GM18861 (cell line): ENCODE results near the gene GSG1L.
"Not testable (repeated sequence)": the region's sequence is repeated elsewhere in the genome, so short reads cannot be mapped to it uniquely, and the experiment has no call there.

Source experiments
- ATAC-seq: cut with Tn5 transposase; IDR thresholded peaks from one replicate; pipeline ENCODE4 v1.9.1; 2021; ENCODE audit not compliant: unreplicated experiment

The GSG1L gene

DNA sequence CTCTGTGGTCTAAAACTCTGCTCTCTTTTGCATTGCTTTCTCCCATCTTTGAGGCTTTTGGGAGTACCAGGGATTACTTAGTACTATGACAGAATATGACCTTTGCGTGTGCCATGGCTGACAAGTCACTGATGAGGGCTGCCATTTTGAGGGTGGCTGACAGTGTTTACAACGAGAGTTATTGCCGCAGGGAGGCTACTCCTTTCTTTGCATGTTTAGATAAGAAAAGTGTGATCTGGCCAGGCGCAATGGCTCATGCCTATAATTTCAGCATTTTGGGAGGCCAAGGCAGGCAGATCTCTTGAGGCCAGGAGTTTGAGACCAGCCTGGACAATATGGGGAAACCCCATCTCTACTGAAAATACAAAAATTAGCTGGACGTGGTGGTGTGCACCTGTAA, 77.5 kb downstream of the GSG1L start:
- no peak for ATAC-seq

DNA sequence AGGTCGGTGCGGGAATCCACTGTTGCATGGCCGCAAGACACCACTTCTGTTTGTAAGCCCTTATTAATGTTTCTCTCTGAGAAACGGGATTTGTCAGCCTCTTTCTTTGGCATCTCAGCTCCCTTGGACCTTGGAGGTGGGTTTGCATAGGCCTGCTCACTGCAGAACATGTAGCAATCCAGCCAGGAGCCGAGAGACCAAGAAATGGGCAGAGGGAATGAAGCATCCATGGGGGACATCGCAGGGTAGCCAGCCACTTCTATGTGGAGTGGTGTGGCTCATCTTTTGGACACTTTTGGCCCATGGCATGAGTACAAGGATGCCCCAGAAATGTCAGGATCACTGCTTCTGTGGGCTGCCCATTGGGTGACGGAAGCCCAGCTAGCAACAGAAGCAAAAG, 79.4 kb downstream of the GSG1L start:
- no peak for ATAC-seq

DNA sequence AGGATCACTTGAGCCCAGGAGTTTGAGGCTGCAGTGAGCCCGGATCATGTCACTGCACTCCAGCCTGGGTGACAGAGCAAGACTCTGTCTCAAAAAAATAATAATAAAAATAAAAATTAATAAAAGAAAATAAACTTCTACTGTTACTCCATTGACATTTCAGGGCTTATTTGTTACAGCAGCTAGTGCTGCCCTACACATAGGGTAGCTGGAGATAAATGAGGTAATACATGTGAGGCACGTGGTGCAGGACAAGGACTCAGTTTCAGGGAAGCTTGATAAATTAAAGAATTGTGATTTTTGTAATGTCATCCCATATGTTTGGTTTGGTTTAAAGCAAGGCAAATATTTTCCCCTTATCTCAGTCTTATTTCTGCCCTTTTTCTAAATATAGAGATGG, 80.3 kb downstream of the GSG1L start:
- ATAC-seq = no peak

DNA sequence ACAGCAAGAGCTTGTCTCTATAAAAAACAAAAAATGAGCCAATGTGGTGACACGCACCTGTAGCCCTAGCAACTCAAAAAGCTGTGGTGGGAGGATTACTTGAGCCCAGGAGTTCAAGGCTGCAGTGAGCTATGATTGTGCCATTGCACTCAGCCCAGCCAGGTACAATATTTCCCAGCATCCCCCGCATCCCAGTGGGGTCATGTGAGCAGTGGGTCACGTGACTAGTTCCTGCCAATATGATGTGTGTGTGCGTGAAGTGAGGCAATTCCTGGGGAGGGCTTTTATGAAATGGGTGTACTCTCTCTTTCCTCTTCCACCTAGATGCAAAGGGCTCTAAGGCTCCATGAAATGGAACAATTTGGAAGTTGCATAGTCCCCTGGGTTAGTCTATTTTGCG, 81.3 kb downstream of the GSG1L start:
- no peak for ATAC-seq

DNA sequence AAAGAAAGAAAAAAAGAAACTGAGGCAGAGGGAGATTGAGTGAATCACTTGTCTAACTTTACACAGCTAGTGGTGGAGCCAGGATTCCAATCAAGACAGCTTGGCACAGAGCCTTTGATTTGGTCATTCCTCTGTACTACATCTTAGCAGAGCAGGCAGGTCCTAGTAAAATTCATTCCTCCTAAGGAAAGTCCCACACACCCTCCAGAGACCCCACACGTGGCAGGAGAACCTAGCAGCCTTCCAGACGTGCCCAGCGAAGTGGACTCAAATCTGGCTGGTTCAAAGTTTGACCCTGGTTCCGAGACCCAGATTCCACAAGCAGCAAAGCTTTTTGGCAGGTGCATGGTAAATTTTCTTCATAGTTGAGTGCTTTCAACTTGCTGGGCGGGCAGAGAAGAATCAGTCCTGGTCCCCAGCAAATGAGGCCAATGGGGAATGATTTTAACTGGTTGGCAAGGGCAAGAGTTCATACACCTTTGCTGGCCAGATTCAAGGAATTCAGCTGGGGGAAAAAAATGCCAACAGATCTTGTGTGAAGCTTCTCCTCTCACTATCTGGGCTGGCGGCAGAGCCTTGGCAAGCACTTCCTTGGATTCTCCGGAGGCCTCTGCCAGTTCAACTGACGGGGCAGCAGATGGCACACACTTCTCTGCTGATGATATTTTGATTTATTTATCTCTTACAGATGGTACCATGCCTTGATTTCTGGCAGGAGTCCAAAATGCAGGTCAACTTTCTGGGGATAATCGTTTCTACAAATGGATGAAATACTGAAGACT, 82.4 kb downstream of the GSG1L start:
- ATAC-seq = no peak

DNA sequence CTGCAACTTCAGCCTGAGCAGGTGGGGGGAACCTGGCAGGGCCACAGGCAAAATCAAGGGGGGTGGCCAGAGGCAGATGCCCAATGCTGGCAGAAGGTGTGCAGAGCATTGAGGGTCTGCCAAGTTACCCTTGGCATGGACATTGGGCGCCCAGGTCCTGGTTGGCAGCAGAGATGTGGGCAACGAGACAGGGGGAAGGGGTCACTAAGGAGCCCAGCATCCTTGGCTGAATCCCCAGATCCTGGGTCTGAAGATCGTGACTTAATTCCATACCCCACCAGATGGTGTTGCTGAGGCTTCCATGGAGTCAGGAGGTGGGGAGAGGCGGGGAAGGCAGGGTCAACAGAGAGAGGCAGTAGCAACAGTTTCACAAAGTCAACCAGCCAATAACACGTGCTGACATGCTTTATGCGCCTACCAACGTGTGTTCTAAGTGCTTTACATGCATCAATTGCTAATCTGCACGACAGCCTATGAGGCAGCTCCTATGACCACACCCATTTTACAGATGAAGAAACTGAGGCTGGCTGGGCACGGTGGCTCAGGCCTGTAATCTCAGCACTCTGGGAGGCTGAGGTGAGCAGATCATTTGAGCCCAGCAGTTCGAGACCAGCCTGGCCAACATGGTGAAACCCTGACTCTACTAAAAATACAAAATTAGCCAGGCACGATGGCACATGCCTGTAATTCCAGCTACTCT, 83.3 kb downstream of the GSG1L start:
- no peak for ATAC-seq

DNA sequence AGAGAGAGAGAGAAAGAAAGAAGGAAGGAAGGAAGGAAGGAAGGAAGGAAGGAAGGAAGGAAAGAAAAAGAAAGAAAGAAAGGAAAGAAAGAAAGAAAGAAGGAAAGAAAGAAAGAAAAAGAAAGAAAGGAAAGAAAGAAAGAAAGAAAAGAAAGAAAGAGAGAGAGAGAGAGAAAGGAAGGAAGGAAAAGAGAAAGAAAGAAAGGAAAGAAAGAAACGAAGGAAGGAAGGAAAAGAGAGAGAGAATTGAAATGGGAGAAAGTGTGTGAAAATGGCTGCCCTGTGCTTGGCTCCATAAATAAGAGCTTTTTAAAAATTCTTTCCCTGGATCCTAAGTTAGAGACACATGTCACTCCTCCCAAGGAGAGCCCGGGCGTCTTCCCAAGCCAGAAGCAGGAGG, 83.8 kb downstream of the GSG1L start:
- not testable (repeated sequence) for ATAC-seq

DNA sequence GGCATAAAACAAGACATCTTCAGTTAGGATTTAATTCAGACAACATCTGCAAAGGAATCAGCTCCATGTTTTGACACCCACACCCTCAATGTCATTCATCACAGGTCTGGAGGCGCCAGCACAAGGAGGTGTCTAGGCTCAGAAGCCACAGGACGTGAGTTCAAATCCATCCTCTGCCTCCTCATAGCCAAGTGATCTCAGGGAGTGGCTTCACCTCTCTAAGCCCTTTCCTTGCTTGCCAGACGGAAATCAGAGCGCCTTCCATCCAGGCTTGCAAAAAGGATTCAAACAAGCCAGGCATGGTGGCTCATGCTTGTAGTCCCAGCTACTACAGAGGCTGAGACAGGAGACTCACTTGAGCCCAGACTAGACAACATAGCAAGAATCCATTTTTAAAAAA, 84.6 kb downstream of the GSG1L start:
- no peak for ATAC-seq

DNA sequence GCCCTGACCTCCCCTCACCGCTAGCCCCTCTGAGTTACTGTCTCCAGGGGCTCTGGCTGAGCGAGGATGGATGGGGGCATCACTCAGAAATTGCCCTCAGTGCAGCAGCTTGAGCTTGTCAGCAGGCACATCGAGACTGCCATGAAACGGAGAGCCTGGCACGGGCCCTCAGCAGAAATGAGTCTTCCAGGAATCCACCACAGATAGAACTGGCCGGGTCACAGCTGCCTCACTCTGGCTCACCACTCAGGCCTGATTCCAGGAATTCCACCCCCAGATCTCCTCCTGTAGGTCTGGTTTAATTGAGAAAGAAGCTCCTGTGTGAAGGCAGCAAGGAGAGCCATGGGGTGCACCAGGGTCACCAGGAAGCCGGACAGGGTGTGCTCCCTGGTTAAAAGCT, 85.5 kb downstream of the GSG1L start:
- no peak for ATAC-seq

DNA sequence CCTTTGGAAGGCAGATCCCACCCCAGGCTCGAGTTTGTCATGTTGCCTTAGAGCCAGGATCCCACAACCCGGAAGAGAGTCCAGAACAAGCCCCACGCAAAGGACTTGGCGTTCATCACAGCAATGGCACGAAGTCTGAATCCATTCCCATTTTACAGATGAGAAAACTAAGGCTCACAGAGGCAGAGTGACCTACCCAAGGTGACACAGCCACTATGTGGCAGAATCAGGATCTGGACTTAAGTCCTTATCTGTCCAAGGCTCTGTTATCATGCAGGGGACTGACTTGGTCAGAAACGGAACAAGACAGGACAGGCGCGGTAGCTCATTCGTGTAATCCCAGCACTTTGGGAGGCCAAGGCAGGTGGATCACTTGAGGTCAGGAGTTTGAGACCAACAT, 86.5 kb downstream of the GSG1L start:
- no peak for ATAC-seq

DNA sequence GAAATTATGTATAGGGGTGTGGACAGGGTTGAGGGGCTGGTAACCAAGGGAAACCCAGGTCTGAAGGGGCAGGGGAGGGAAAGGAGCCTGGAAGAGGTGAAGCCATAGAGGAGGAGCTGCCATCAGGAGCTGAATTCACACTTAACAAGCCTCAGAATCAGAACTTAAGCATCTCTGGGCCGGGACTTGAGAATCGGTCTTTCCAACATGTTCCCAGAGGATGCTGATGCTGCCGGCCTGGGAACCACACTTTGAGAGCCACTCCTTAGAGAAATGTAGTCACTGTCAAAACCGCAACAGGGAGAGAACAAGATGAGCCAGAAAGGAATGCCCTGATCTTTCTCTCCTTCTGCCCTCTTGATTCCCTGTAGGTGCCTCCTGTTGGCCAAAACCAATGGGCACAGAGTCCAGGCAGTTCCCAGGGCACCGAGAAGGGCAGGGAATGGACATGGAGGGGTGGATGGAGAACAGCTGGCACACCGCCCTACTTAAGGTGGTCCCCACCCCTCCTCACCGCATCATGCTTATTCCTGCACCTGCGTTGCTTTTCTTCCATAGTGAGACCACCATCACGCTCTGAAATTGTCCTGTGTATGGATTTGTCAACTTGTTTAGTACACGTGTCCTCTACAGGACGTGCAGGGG, 88.5 kb downstream of the GSG1L start:
- ATAC-seq = no peak

DNA sequence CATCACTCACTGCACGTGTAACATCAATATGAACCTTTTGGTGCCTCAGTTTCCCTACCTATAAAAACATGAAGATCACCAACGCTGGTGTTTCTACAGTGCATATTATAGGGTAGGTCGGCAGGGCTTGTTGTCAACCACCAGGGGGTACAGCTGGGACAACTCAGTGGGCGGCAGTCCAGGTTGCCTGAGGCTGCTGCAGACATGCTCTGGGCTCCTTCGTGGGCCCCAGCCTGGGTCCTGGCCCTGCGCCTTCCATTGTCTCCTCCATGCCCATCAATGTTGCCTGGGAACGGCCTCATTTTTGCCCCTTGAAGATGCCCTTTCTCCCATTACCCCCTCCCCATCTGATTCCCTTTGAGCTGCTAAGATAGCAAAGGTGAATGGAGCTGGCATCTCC, 89.8 kb downstream of the GSG1L start:
- ATAC-seq = no peak

DNA sequence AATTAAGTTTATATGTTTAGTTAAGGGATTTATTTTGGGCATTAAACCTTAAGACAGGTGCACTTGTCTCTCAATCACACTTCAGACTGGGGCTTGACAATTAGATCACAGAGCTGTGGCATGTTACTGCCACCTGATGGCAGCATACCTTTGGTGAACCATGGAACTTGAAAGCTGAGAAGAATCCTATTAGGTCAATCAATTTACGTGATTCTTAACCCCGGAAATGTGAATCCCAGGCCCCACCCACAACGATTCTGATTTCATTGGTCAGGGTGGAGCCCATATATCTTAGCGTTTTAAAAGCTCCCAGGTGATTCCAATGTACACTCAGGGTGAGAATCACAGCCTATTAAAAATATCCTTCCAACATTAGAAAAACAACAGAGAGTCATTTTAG, 91.0 kb downstream of the GSG1L start:
- ATAC-seq = no peak

DNA sequence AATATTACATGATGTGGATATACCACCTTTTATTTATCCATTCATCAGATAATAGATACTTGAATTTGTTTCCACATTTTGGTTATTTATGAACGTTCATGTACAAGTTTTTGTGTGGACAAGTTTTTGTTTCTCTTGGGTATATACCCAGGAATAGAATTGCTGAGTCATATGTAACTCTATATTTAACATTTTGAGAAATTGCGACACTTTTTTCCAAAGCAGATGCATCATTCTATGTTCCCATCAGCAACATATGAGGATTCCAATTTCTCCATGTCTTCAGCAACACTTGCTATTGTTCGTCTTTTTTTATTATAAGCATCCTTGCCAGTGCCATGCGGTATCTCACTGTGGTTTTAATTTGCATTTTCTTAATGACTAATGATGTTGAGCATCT, 93.9 kb downstream of the GSG1L start:
- ATAC-seq = no peak

DNA sequence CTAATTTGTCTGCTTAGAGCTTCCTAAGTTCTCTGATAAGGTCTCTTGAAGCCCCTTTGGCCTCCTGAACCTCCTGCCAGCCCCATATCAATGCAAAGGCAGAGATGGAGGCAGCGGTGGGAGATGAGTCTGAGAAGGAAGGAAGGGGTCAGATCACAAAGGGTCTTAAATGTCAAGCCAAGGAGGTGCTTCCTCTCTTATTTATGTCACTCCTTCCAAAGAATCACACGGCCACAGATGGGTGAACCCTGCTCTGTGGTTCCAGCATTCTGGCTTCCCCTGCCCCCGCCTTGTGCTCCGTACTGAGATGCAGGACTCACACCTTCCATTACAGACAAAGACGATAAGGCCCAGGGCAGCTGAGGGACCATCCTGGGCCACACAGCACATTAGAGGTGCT, 96.3 kb downstream of the GSG1L start:
- no peak for ATAC-seq

DNA sequence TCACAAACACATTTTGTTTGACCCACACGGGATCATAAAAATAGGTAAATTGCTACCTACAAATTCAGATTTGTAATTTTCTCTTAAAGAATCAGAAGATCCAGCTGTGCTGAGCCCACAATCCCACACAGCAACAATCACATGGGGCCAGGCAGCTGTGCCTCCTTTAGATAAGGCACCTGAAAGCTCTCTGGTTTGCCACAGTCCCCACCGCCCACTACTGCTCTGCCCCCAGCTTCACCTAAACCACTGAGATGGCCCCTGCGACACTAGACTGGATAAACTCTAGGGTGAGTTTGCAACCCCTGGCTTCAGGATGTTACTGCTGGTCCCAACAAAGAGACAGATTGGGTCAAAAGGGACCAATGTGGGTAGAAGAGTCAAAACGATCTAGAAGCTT, 96.8 kb downstream of the GSG1L start:
- ATAC-seq = no peak

DNA sequence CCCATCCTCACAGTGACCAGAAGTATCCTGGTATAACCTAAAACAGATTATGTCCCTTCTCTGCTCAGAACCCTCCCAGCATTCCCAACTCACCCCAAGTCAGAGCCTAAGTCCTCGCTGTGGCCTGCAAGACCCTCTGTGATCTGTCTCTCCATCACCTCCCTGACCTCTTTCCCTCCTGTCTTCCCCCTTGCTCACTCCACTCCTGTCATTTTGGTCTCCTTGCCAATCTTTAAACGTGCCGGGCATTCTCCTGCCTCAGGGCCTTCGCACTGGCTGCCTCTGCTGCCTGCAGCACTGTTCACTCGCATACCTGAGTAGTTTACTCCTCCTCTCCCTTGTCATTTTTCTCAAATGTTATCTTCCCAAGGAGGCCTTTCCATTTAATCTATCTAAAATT, 97.7 kb downstream of the GSG1L start:
- no peak for ATAC-seq

DNA sequence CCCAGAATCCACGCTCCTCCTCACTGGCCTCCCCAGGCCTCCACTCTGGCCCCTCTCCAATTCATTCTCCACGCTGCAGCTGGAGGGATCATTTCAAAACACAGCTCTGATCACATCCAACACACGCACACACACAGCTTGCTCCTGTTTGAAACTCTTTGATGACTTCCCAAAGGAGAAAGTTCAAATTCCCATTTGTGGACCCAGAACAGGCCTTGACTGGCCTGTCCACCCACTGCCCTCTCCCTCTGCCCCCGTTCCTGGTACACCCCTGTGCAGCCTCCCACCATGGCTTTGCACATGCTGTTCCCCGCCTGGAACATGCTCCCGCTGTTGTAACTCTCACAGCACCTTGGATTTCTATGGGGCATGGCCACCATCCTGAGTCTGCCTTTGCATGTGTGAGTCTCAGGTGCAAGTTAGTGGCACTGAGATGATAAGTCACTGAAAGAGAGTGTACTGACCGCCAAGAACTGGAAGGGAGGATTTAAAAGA, 100.0 kb downstream of the GSG1L start:
- no peak for ATAC-seq

DNA sequence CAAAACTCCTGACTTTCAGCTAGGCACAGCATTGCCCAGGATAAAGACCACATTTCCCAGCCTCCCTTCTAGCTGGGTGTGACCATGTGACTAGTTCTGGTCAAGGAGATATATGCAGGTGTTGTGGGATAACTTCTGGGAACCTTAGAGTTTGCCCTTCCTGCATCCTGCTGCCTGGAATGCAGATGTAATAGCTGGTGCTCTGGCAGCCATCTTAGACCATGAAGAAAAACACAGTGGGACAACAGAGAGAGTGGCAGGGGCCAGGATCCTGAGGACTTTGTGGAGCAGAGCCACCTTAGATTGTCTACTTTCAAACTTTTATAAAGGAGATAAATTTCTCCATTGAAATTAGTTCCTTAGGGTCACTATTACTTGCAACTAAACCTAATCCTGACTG, 101.3 kb downstream of the GSG1L start:
- no peak for ATAC-seq

DNA sequence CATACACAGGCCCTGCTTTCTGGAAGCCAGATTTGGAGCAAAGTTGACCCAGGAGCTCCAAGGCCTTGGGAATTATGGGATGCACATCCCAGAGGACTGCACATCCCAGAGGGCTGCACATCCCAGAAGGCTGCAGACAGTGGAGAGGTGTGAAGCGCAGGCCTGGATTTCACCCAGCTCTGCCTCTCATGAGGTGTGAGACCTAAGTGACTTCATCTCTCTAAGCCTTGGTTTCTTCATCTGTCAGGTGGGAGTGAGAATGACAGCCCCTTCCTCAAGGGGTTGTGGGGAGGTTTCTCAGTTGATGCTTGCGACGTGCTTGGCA, 102.3 kb downstream of the GSG1L start:
- ATAC-seq = no peak

DNA sequence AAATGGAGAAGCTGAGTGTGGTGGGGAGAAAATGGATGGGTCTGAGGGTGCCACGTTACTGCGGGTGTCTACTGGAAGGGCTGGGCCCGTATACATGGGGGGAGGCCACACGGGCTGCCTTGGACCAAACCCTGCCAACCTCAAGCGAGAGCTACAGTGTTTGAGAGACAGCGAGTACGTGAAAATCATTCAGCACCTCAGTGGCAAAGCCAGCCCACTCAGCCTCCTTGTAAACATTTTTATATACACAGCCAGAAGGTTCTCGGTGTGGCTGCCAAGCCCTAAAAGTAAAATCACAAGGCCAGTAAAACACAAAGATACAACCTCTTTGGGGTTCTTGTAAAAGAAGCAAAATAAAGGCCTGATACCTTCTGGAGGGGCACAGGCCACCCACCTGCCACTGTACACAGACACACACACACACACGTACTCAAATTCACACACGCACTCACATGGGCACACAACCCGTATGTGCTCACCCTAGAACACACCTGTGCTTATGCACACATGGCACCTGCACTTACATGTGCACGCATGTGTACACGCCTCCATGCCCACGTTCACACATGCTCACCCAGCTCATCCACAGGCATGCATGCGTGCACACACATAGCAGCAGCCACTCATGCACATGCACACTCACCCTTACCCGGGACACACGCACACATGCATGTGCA, 102.8 kb downstream of the GSG1L start:
- ATAC-seq = no peak

DNA sequence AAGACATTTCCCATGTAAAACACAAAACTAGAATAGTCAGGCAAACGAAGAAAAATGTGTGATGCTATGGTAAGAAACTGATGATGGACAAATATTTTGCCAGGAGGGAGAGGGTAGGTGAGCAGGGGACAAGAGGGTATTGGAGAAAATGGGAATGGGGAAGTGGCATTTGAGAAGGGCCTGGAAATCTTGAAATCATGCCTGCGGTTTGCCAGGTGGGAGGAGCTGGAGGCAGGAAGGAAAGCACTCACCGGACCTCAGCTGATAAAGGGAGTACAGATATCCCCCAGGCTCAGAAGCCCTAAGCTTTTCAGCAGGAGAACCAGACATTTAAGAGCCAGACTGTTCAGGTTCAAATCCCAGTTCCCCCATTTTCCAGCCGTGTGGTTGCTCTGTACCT, 103.6 kb downstream of the GSG1L start:
- ATAC-seq = no peak
